Measurements from ENCODE around the gene ZDHHC3.

The ZDHHC3 gene

GRCh38 chr3:44896440-44896839 lies 79.5 kb downstream of the ZDHHC3 start:
- H3K4me3 ChIP-seq (ENCODE audit: low read length), result no peak overlapping the region
- DNase-seq (ENCODE audit: low read depth), result no peak
- TF ChIP-seq CTCF (conservative IDR thresholded peaks at IDR 0.05; ENCODE audit: low read length), result no peak

GRCh38 chr3:44894485-44894884 lies 81.5 kb downstream of the ZDHHC3 start:
- TF ChIP-seq CTCF (conservative IDR thresholded peaks at IDR 0.05; ENCODE audit: low read length), result no peak
- H3K4me3 ChIP-seq (ENCODE audit: low read length), result no peak overlapping the region
- DNase-seq (ENCODE audit: low read depth), result peak; percentile 55

GRCh38 chr3:44893097-44893496 lies 82.9 kb downstream of the ZDHHC3 start:
- no peak for TF ChIP-seq CTCF (conservative IDR thresholded peaks at IDR 0.05; ENCODE audit: low read length)
- no peak overlapping the region for H3K4me3 ChIP-seq (ENCODE audit: low read length)
- DNase-seq (ENCODE audit: low read depth), result peak; percentile 59

GRCh38 chr3:44892689-44893088 lies 83.3 kb downstream of the ZDHHC3 start:
- no peak for TF ChIP-seq CTCF (conservative IDR thresholded peaks at IDR 0.05; ENCODE audit: low read length)
- DNase-seq (ENCODE audit: low read depth), result no peak
- no peak overlapping the region for H3K4me3 ChIP-seq (ENCODE audit: low read length)

- no peak for TF ChIP-seq CTCF (conservative IDR thresholded peaks at IDR 0.05; ENCODE audit: low read length)
- no peak overlapping the region for H3K4me3 ChIP-seq (ENCODE audit: low read length)
- DNase-seq (ENCODE audit: low read depth), result no peak
Observed at GRCh38 chr3:44890852-44891251, 85.1 kb downstream of the ZDHHC3 start.

GRCh38 chr3:44890258-44890657 lies 85.7 kb downstream of the ZDHHC3 start:
- DNase-seq (ENCODE audit: low read depth), result no peak
- H3K4me3 ChIP-seq (ENCODE audit: low read length), result no peak overlapping the region
- no peak for TF ChIP-seq CTCF (conservative IDR thresholded peaks at IDR 0.05; ENCODE audit: low read length)

GRCh38 chr3:44887101-44887500 lies 88.9 kb downstream of the ZDHHC3 start:
- TF ChIP-seq CTCF (conservative IDR thresholded peaks at IDR 0.05; ENCODE audit: low read length), result no peak
- no peak for DNase-seq (ENCODE audit: low read depth)
- no peak overlapping the region for H3K4me3 ChIP-seq (ENCODE audit: low read length)

Data from AG10803 (cell line).